ENCODE measurements around the gene SATB2.

The SATB2 gene

GRCh38 chr2:199335502-199335901, 122.2 kb downstream of the SATB2 start:
- H3K4me1 Mint-ChIP-seq (ENCODE audit: low read depth) = no peaks in the 10 kb centered on the region
- no peaks in the 10 kb centered on the region for H3K27me3 Mint-ChIP-seq
- H3K36me3 Mint-ChIP-seq (ENCODE audit: low read depth) = no peaks in the 10 kb centered on the region
- H3K9me3 Mint-ChIP-seq = no peaks in the 10 kb centered on the region
- H3K4me3 Mint-ChIP-seq = no peak overlapping the region
- intact Hi-C loops (cut with micrococcal nuclease) = no loop called here
- no peak overlapping the region for H3K27ac Mint-ChIP-seq

- Mint-ChIP-seq H3K27ac (no peak overlapping the region), H3K4me3 (no peak overlapping the region), H3K27me3 (no peaks in the 10 kb centered on the region), H3K9me3 (no peaks in the 10 kb centered on the region), H3K36me3 (ENCODE audit: low read depth) (no peaks in the 10 kb centered on the region), H3K4me1 (ENCODE audit: low read depth) (no peaks in the 10 kb centered on the region)
- intact Hi-C loops (cut with micrococcal nuclease) = no loop called here
Observed at GRCh38 chr2:199329466-199329865, 128.3 kb downstream of the SATB2 start.

DNA sequence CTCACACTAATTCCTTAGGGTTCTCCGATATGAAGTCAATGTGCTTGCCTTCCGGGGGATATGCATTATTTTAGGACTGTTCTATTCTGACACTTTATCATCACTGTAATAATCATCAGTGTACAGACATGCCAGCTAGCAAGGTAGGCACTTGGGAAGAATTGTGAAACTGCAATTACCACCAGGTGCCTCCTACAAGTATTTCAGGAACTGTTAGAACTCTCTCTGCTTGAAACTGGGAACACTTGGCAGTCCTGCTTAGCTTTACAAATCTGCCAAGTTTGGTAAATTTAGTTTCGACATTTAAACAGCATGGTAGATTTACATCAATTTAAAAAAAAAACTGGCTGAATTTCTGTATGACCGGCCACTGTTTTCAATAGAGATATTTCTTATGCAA, 128.7 kb downstream of the SATB2 start:
- Mint-ChIP-seq H3K27me3 (no peaks in the 10 kb centered on the region), H3K27ac (no peak overlapping the region), H3K36me3 (ENCODE audit: low read depth) (no peaks in the 10 kb centered on the region), H3K9me3 (no peaks in the 10 kb centered on the region), H3K4me3 (no peak overlapping the region), H3K4me1 (ENCODE audit: low read depth) (no peaks in the 10 kb centered on the region)
- intact Hi-C loops (cut with micrococcal nuclease) = no loop called here

DNA sequence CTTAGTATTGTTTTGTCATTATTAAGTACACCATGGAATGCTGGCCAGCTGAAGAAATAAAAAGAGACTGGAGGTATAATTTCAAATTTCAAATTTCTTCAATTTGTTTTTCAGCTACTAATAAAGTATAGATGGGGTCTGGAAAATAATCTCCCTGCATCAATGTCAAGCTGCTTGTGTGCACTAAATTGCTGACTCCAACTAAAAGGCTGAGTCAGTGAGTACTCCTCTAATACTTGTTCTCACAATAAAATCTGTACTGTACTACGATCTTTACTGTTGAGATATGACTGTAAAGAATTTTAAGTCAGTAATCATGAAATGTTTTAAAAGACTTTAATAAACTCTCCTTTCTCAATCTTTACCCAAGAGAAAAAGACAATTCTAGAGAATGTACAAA, 131.9 kb downstream of the SATB2 start:
- H3K4me3 Mint-ChIP-seq = no peak overlapping the region
- intact Hi-C loops (cut with micrococcal nuclease) = no loop called here
- no peak overlapping the region for H3K27ac Mint-ChIP-seq

DNA sequence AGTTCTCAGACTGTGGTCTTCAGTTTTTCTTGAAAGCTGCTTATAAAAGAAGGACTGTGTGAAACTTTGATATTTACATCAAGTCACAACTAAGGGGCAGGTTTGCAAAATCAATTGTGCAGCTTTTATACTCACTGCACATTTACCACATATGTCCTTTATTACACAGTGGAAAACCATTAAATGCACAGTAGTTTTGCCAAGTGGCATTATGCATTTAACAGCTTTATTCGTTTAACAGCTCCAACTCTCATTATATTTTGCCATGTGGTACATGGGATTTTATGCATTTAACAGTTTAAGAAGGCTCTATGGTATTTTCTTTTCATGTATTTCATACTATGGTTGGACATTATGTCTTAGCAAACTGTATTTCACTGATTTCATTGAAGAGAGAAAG, 135.6 kb downstream of the SATB2 start:
- H3K9me3 Mint-ChIP-seq = no peaks in the 10 kb centered on the region
- intact Hi-C loops (cut with micrococcal nuclease) = no loop called here
- H3K4me1 Mint-ChIP-seq (ENCODE audit: low read depth) = no peaks in the 10 kb centered on the region
- H3K4me3 Mint-ChIP-seq = no peak overlapping the region
- H3K27me3 Mint-ChIP-seq = no peaks in the 10 kb centered on the region
- no peaks in the 10 kb centered on the region for H3K36me3 Mint-ChIP-seq (ENCODE audit: low read depth)
- H3K27ac Mint-ChIP-seq = no peak overlapping the region

More for the DNA sequence above, 131.9 kb downstream of the SATB2 start:
- H3K36me3 Mint-ChIP-seq (ENCODE audit: low read depth) = no peaks in the 10 kb centered on the region
- H3K9me3 Mint-ChIP-seq = no peaks in the 10 kb centered on the region
- H3K27me3 Mint-ChIP-seq = no peaks in the 10 kb centered on the region
- H3K4me1 Mint-ChIP-seq (ENCODE audit: low read depth) = no peaks in the 10 kb centered on the region

DNA sequence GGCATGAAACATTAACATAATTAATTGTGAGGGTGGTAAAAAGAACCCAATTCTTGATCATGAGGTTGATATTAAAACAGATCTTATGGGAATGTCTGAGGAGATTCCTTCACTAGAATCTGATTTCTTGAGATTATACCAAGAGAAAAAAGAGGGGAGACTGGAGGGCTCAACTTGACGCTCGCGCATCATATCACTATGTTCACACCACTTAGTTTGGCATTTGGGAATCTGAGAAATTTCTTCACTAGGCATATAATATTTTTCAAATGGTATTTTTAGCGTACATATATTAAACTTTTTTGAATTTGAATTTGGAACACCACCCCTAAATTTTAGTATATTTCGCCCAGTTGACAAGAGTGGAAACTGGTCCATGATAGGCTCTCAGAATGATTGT, 140.1 kb downstream of the SATB2 start:
- intact Hi-C loops (cut with micrococcal nuclease) = no loop called here
- Mint-ChIP-seq H3K36me3 (ENCODE audit: low read depth) (no peaks in the 10 kb centered on the region), H3K4me1 (ENCODE audit: low read depth) (no peaks in the 10 kb centered on the region), H3K9me3 (no peaks in the 10 kb centered on the region), H3K27ac (no peak overlapping the region), H3K27me3 (no peaks in the 10 kb centered on the region), H3K4me3 (no peak overlapping the region)

DNA sequence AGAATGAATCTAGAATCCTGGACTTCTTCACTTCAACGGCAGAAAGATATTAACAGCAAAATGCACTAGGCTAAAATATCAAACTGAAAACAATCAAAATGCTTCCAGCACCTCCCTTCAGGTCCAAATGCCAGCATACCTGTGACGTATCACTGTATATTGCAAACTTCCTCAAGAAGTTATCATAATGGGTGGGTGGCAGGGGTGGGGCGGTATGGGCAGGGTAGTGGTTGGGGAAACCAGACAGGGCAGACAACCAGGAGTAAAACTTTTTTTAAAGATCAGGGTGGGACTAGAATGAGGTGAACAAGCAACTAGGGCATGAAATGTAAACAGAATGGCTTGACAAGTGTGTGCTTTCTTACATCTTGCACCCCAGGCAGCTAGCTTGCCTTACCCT, 140.9 kb downstream of the SATB2 start:
- H3K27me3 Mint-ChIP-seq = no peaks in the 10 kb centered on the region
- H3K9me3 Mint-ChIP-seq = no peaks in the 10 kb centered on the region
- H3K27ac Mint-ChIP-seq = no peak overlapping the region
- no peaks in the 10 kb centered on the region for H3K36me3 Mint-ChIP-seq (ENCODE audit: low read depth)
- intact Hi-C loops (cut with micrococcal nuclease) = no loop called here
- no peaks in the 10 kb centered on the region for H3K4me1 Mint-ChIP-seq (ENCODE audit: low read depth)
- H3K4me3 Mint-ChIP-seq = no peak overlapping the region

GRCh38 chr2:199315299-199316179, 142.2 kb downstream of the SATB2 start:
- H3K4me3 Mint-ChIP-seq = no peak overlapping the region
- no peak overlapping the region for H3K27ac Mint-ChIP-seq
- no peaks in the 10 kb centered on the region for H3K36me3 Mint-ChIP-seq (ENCODE audit: low read depth)
- no peaks in the 10 kb centered on the region for H3K9me3 Mint-ChIP-seq
- no peaks in the 10 kb centered on the region for H3K27me3 Mint-ChIP-seq
- intact Hi-C loops (cut with micrococcal nuclease) = no loop called here
- no peaks in the 10 kb centered on the region for H3K4me1 Mint-ChIP-seq (ENCODE audit: low read depth)

DNA sequence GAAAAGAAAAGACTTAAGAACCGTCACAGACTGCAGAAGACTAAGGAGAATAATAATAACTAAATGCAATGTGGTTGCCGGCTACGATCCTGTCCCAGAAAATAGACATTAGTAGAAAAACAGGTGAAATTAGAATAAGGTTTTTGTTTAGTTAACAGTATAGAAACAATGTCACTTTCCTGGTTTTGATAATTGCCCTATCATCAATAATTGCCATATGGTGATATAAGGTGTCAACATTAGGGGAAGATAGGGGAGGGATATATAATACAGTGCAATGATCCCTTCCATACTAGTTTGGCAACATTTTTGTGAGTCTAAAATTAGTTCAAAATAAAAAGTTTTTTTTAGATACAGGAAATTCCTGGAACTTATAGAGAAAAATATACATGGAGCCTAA, 144.8 kb downstream of the SATB2 start:
- no peak overlapping the region for H3K27ac Mint-ChIP-seq
- no peaks in the 10 kb centered on the region for H3K9me3 Mint-ChIP-seq
- H3K27me3 Mint-ChIP-seq = no peaks in the 10 kb centered on the region
- intact Hi-C loops (cut with micrococcal nuclease) = no loop called here
- no peaks in the 10 kb centered on the region for H3K4me1 Mint-ChIP-seq (ENCODE audit: low read depth)
- no peak overlapping the region for H3K4me3 Mint-ChIP-seq
- no peaks in the 10 kb centered on the region for H3K36me3 Mint-ChIP-seq (ENCODE audit: low read depth)

DNA sequence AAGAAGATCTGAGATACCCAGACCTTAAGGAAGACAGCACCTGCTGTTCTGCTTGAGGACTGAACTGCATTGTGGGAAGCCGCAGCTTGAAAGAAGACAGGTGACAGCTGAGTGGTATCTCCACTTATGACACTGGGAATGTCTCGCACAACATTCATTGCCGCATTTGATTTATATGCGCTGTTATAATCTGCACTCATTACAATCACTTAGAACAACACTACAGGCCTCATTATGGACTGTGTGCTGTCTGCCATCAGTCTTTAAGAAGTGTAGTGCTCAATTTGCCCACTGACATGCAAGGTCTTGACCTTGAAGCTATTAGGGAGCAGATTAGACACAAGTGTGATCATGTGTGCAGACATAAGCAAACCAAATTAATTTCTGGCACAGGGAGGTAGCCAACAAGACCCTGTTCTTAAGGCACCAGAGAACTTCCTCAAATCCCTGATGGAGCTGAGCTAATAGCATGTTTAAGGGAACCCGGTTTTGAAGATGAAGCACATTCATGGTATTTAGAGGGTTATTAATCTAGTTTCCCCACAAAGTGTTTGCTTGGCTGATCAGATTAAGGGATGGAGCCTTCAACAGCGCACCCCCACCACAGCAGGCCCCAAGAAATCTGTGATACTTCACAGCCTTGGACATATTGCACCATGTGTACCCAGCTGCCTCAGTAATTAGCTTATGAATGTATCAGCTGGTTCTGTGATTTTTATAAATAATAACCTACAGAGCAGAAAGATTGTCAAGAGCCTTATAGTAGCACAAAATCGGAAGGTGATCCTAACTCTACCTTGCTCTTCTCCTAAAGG, 146.8 kb downstream of the SATB2 start:
- H3K4me1 Mint-ChIP-seq (ENCODE audit: low read depth) = no peaks in the 10 kb centered on the region
- H3K36me3 Mint-ChIP-seq (ENCODE audit: low read depth) = no peaks in the 10 kb centered on the region
- H3K27me3 Mint-ChIP-seq = no peaks in the 10 kb centered on the region
- H3K9me3 Mint-ChIP-seq = no peaks in the 10 kb centered on the region
- no peak overlapping the region for H3K4me3 Mint-ChIP-seq
- intact Hi-C loops (cut with micrococcal nuclease) = no loop called here
- no peak overlapping the region for H3K27ac Mint-ChIP-seq

GRCh38 chr2:199309973-199310372, 147.8 kb downstream of the SATB2 start:
- intact Hi-C loops (cut with micrococcal nuclease) = no loop called here
- H3K36me3 Mint-ChIP-seq (ENCODE audit: low read depth) = no peaks in the 10 kb centered on the region
- H3K27ac Mint-ChIP-seq = no peak overlapping the region
- no peak overlapping the region for H3K4me3 Mint-ChIP-seq
- no peaks in the 10 kb centered on the region for H3K27me3 Mint-ChIP-seq
- no peaks in the 10 kb centered on the region for H3K4me1 Mint-ChIP-seq (ENCODE audit: low read depth)
- no peaks in the 10 kb centered on the region for H3K9me3 Mint-ChIP-seq

GRCh38 chr2:199309411-199309810, 148.3 kb downstream of the SATB2 start:
- Mint-ChIP-seq H3K27me3 (no peaks in the 10 kb centered on the region), H3K9me3 (no peaks in the 10 kb centered on the region), H3K4me1 (ENCODE audit: low read depth) (no peaks in the 10 kb centered on the region), H3K4me3 (no peak overlapping the region), H3K36me3 (ENCODE audit: low read depth) (no peaks in the 10 kb centered on the region), H3K27ac (no peak overlapping the region)
- intact Hi-C loops (cut with micrococcal nuclease) = no loop called here

DNA sequence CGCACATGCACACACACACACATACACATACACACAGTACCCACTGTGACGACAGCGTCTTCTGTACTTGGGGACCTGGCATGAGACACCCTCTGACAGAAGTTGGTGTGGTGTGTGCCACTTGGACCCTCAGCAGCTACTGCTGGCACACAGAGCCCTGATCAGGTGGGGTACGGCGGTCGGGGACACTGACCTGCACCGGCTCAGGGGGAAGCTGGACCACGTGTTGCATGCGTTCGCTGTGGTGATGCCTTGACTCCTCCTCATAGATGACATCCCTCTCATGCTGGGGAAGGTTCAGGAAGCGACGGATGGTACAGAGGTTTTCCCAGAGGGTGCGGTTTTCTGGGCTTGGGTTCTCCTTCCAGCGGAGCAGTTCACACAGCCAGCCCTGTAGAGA, 149.2 kb downstream of the SATB2 start:
- Mint-ChIP-seq H3K4me1 (ENCODE audit: low read depth) (no peaks in the 10 kb centered on the region), H3K9me3 (no peaks in the 10 kb centered on the region), H3K4me3 (no peak overlapping the region), H3K27me3 (no peaks in the 10 kb centered on the region), H3K36me3 (ENCODE audit: low read depth) (no peaks in the 10 kb centered on the region), H3K27ac (no peak overlapping the region)
- intact Hi-C loops (cut with micrococcal nuclease) = no loop called here

DNA sequence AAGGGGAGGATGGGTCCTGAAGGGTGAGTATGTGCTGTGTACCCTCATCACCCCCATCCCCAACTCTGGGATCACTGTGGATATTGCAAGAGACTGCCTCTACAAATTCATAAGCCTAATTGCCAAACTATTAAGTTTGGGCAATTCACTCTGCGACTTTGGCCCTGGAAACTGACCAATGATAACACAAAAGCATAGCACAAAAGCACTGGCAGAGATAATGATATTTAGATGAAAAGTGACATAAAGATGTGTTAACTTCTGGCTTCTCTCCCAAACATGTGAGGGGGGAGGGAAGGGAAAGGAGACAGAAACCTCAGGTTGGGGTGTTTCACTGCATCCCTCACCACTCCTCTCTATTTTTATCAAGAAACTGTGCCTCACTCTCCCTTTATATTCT, 150.3 kb downstream of the SATB2 start:
- Mint-ChIP-seq H3K4me3 (no peak overlapping the region), H3K27ac (no peak overlapping the region), H3K9me3 (no peaks in the 10 kb centered on the region), H3K36me3 (ENCODE audit: low read depth) (no peaks in the 10 kb centered on the region), H3K4me1 (ENCODE audit: low read depth) (no peaks in the 10 kb centered on the region), H3K27me3 (no peaks in the 10 kb centered on the region)
- intact Hi-C loops (cut with micrococcal nuclease) = no loop called here

All from dendritic cell treated with granulocyte-macrophage colony-stimulating factor and Interleukin-4, amounts not matched to agents 40 ng/mL and 50 ng/mL, for 4 days (primary cell).